HG03139 (cell line): ENCODE measurements around the gene MRNIP.

Experiments
- ATAC-seq: cut with Tn5 transposase; IDR thresholded peaks from one replicate; pipeline ENCODE4 v1.9.1; 2021; ENCODE audit not compliant: unreplicated experiment

The MRNIP gene

GRCh38 chr5:179822444-179822990, 36.1 kb downstream of the MRNIP start:
- no peak for ATAC-seq

GRCh38 chr5:179822059-179822432, 36.6 kb downstream of the MRNIP start:
- ATAC-seq, result no peak

- peak; percentile 40 for ATAC-seq
Measured at GRCh38 chr5:179821298-179822058, 37.1 kb downstream of the MRNIP start.

GRCh38 chr5:179820483-179821297, 37.9 kb downstream of the MRNIP start, which contains the start of gene SQSTM1:
SQSTM1 (plus strand) TSS chr5:179820905; CDS start chr5:179820937, 32 bp downstream.
- ATAC-seq, result peak; percentile 26

GRCh38 chr5:179820127-179820482, 38.5 kb downstream of the MRNIP start:
- ATAC-seq, result no peak

- no peak for ATAC-seq
Measured at GRCh38 chr5:179819296-179820126, 39.1 kb downstream of the MRNIP start.

- ATAC-seq, result peak; percentile 51
Measured at GRCh38 chr5:179818746-179819295, 39.8 kb downstream of the MRNIP start.

GRCh38 chr5:179817890-179818745, 40.5 kb downstream of the MRNIP start:
- no peak for ATAC-seq

- ATAC-seq, result no peak
Measured at GRCh38 chr5:179817470-179817840, 41.2 kb downstream of the MRNIP start.

GRCh38 chr5:179816796-179817469, 41.7 kb downstream of the MRNIP start:
- no peak for ATAC-seq

- no peak for ATAC-seq
Measured at GRCh38 chr5:179816401-179816795, 42.2 kb downstream of the MRNIP start.

GRCh38 chr5:179815491-179816249, 42.9 kb downstream of the MRNIP start:
- ATAC-seq, result no peak

- ATAC-seq, result no peak
Measured at GRCh38 chr5:179814090-179814489, 44.5 kb downstream of the MRNIP start.

GRCh38 chr5:179812997-179813607, 45.5 kb downstream of the MRNIP start:
- no peak for ATAC-seq

GRCh38 chr5:179812135-179812825, 46.3 kb downstream of the MRNIP start:
- no peak for ATAC-seq

- ATAC-seq, result peak; percentile 60
Measured at GRCh38 chr5:179806250-179807048, 52.2 kb downstream of the MRNIP start, which contains the start of gene MGAT4B. MGAT4B (minus strand) TSS chr5:179806866; CDS start chr5:179806583, 283 bp downstream.
